Ramos (cell line): ENCODE measurements around the gene ASCC3.

Experiments
- in situ Hi-C: fragments of 300-500 bp; cut with MboI; formaldehyde crosslinking; loops from one replicate; pipeline ENCODE4 v1.14.3; 2022; ENCODE audit warnings: low sequenced_read_pairs; ENCODE audit not compliant: unreplicated experiment

ASCC3 gene

GRCh38 chr6:100617633-100618350 is 263.3 kb downstream of the ASCC3 start:
- in situ Hi-C loops = no loop called here

- in situ Hi-C loops = no loop called here
These were observed 266.2 kb downstream of the ASCC3 start for GRCh38 chr6:100614933-100615332.

GRCh38 chr6:100614386-100614785 is 266.7 kb downstream of the ASCC3 start:
- in situ Hi-C loops = no loop called here

GRCh38 chr6:100613656-100614055 is 267.5 kb downstream of the ASCC3 start:
- in situ Hi-C loops = no loop called here

- in situ Hi-C loops = no loop called here
These were observed 269.0 kb downstream of the ASCC3 start for GRCh38 chr6:100612094-100612493.

- in situ Hi-C loops = no loop called here
These were observed 281.9 kb downstream of the ASCC3 start for GRCh38 chr6:100599088-100599770.

- in situ Hi-C loops = no loop called here
These were observed 285.7 kb downstream of the ASCC3 start for GRCh38 chr6:100595456-100595855.

GRCh38 chr6:100593522-100593921 is 287.6 kb downstream of the ASCC3 start:
- in situ Hi-C loops = no loop called here

- in situ Hi-C loops = no loop called here
These were observed 288.2 kb downstream of the ASCC3 start for GRCh38 chr6:100592929-100593328.

- in situ Hi-C loops = no loop called here
These were observed 303.7 kb downstream of the ASCC3 start for GRCh38 chr6:100577425-100577824.

- in situ Hi-C loops = no loop called here
These were observed 305.2 kb downstream of the ASCC3 start for GRCh38 chr6:100575921-100576320.

- in situ Hi-C loops = no loop called here
These were observed 306.3 kb downstream of the ASCC3 start for GRCh38 chr6:100574836-100575235.

GRCh38 chr6:100573166-100573565 is 308.0 kb downstream of the ASCC3 start:
- in situ Hi-C loops = no loop called here

GRCh38 chr6:100568255-100568654 is 312.9 kb downstream of the ASCC3 start:
- in situ Hi-C loops = no loop called here

- in situ Hi-C loops = no loop called here
These were observed 314.6 kb downstream of the ASCC3 start for GRCh38 chr6:100566563-100566962.

- in situ Hi-C loops = no loop called here
These were observed 315.6 kb downstream of the ASCC3 start for GRCh38 chr6:100565439-100566104.

GRCh38 chr6:100559859-100560258 is 321.3 kb downstream of the ASCC3 start:
- in situ Hi-C loops = no loop called here

GRCh38 chr6:100554228-100554627 is 326.9 kb downstream of the ASCC3 start:
- in situ Hi-C loops = no loop called here

- in situ Hi-C loops = no loop called here
These were observed 327.9 kb downstream of the ASCC3 start for GRCh38 chr6:100553243-100553642.

- in situ Hi-C loops = no loop called here
These were observed 331.5 kb downstream of the ASCC3 start for GRCh38 chr6:100549406-100550167.

GRCh38 chr6:100538086-100538485 is 343.0 kb downstream of the ASCC3 start:
- in situ Hi-C loops = no loop called here
